SK-N-MC (cell line): ENCODE measurements around the gene SEMA3D.

Source experiments
- EZH2 ChIP-seq: fragments of 200-600 bp; sonication (generic); IDR thresholded peaks from one replicate; pipeline ENCODE4 v1.6.1; 2017; ENCODE audit warnings: antibody characterized with exemption
- FOXP2 ChIP-seq: optimal IDR thresholded peaks from 2 replicates; pipeline ENCODE3; 2011; ENCODE audit warnings: mild to moderate bottlenecking, moderate library complexity; ENCODE audit not compliant: insufficient read depth; ENCODE audit errors: extremely low read length, control extremely low read depth
- POLR2AphosphoS5 ChIP-seq: IDR thresholded peaks from 2 replicates; pipeline ENCODE4 v1.6.1; 2012; ENCODE audit warnings: mild to moderate bottlenecking, low read depth, low read length, borderline replicate concordance

DNA sequence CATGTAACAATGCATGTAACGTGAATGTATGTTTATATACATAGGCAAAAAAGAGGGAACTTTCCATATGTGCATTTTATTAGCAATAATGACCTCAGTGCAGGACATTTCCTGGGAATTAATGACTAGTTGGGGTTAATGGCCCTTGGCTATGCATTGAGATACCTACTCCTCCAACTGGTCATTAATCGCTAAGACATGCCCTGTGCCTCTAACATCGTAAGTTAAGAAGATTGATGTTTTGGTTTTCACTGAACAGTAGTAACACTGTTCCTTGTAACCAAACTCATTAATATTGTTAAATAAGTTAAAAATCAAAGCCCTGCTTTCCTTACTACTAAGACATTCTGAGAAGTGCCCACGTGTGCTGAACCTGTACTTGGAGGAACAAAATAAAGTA, 61.7 kb downstream of the SEMA3D start:
- no peak for TF ChIP-seq EZH2
- TF ChIP-seq POLR2AphosphoS5, result no peak
- no peak for TF ChIP-seq FOXP2
